HCT116 (cell line): ENCODE data around the gene ERBB4. TPM values are rescaled to one million over a fixed set of nuclear protein-coding genes. Genes with fewer than 3 reads are reported as not detected.

Experiments used
- ATAC-seq: fragments of 200-7000 bp; cut with Tn5 transposase; 2 replicates; pipeline ENCODE4 v1.9.1; 2020; ENCODE audit warnings: mild to moderate bottlenecking, moderate library complexity
- BruUV-seq: library from RNA; stranded (reverse); fragments of 400-500 nt; replicated peaks from 2 replicates; lab custom pipeline; 2021; lab: Mats Ljungman, UMichigan
- CTCF ChIA-PET: fragments of 300-600 bp; sonication (Branson Sonifier 250); formaldehyde crosslinking; loops from one replicate; lab custom pipeline; 2021; ENCODE audit warnings: antibody characterized with exemption; lab: Charles Lee
- POLR2A ChIA-PET: fragments of 300-600, 350-600 bp; sonication (Branson Sonifier 250); formaldehyde crosslinking; loops from one replicate; lab custom pipeline; 2021; ENCODE audit warnings: antibody characterized with exemption; lab: Charles Lee
- RAD21 ChIA-PET, 2 experiments: fragments of 300-600 bp; sonication (Branson Sonifier 250); formaldehyde crosslinking; loops; one replicate each; lab custom pipeline; 2023; ENCODE audit warnings: low total read pairs in 2 of 2; ENCODE audit not compliant: uncharacterized antibody in 2 of 2, unreplicated experiment in 2 of 2, low non-redundant PET in 1 of 2; lab: Charles Lee
- DNase-seq: peaks from one replicate; pipeline ENCODE4 v3.0.0-alpha.2; 2010; ENCODE audit warnings: low read depth, low spot score
- H2AFZ ChIP-seq: fragments of 200-600 bp; shearing (Covaris generic), sonication (generic); 2 replicates; pipeline ENCODE4 v1.6.1; 2017; ENCODE audit warnings: low read depth, mixed run types, mixed read lengths, antibody characterized with exemption, low read length; ENCODE audit not compliant: poor library complexity, severe bottlenecking
- H3K27ac ChIP-seq: 2 replicates; pipeline ENCODE4 v1.5.1; 2012; ENCODE audit warnings: low read depth, low read length
- H3K27me3 ChIP-seq: fragments of 200-600 bp; sonication (generic); 2 replicates; pipeline ENCODE4 v1.6.1; 2016; ENCODE audit warnings: mixed run types, low read length, mixed read lengths; ENCODE audit not compliant: insufficient read depth
- H3K36me3 ChIP-seq, 2 experiments: fragments of 200-500 bp in 1 of 2; fragments of 200-600 bp in 1 of 2; sonication (Bioruptor generic) in 1 of 2; sonication (generic) in 1 of 2; 2 replicates each; pipeline versions ENCODE4 v1.5.1 to v1.6.1; 2014 to 2016; ENCODE audit warnings: low read length in 2 of 2, inconsistent platforms in 1 of 2, mixed read lengths in 1 of 2, mixed run types in 1 of 2; ENCODE audit not compliant: insufficient read depth in 2 of 2, control insufficient read depth in 1 of 2
- H3K4me1 ChIP-seq, 2 experiments: fragments of 200-600 bp in 1 of 2; sonication (generic) in 1 of 2; 2 replicates each; pipeline versions ENCODE4 v1.5.1 to v1.6.1; 2012 to 2017; ENCODE audit warnings: low read length in 2 of 2, inconsistent platforms in 1 of 2, mild to moderate bottlenecking in 1 of 2, mixed read lengths in 1 of 2, mixed run types in 1 of 2, moderate library complexity in 1 of 2; ENCODE audit not compliant: insufficient read depth in 2 of 2, control insufficient read depth in 1 of 2
- H3K4me2 ChIP-seq: fragments of 200-600 bp; sonication (generic); 2 replicates; pipeline ENCODE4 v1.6.1; 2017; ENCODE audit warnings: mixed run types, low read length, mixed read lengths
- H3K4me3 ChIP-seq, 2 experiments: fragments of 200-600 bp in 1 of 2; sonication (generic) in 1 of 2; replicated peaks in 1 of 2; 2 replicates each; pipeline ENCODE4 v1.5.1; 2011 to 2016; ENCODE audit warnings: low read length in 2 of 2, control low read depth in 1 of 2, low read depth in 1 of 2, mild to moderate bottlenecking in 1 of 2, mixed read lengths in 1 of 2, mixed run types in 1 of 2
- H3K79me2 ChIP-seq: fragments of 200-600 bp; sonication (generic); 2 replicates; pipeline ENCODE4 v1.6.1; 2017; ENCODE audit warnings: mild to moderate bottlenecking, mixed run types, low read length, moderate library complexity, mixed read lengths; ENCODE audit not compliant: insufficient read depth
- H3K9ac ChIP-seq: fragments of 200-600 bp; sonication (generic); 2 replicates; pipeline ENCODE4 v1.6.1; 2016; ENCODE audit warnings: low read length, mixed read lengths
- H3K9me2 ChIP-seq: fragments of 200-600 bp; sonication (generic), shearing (Covaris generic); 2 replicates; pipeline ENCODE4 v1.6.1; 2017; ENCODE audit warnings: mixed run types, mild to moderate bottlenecking, moderate library complexity; ENCODE audit not compliant: insufficient read depth
- H3K9me3 ChIP-seq, 2 experiments: fragments of 200-500 bp in 1 of 2; fragments of 200-600 bp in 1 of 2; sonication (Bioruptor generic) in 1 of 2; sonication (generic) in 1 of 2; 2 replicates each; pipeline ENCODE4 v1.6.1; 2014 to 2017; ENCODE audit warnings: low read length in 2 of 2, mixed read lengths in 2 of 2, inconsistent platforms in 1 of 2, low read depth in 1 of 2, mild to moderate bottlenecking in 1 of 2, mixed run types in 1 of 2, moderate library complexity in 1 of 2; ENCODE audit not compliant: control insufficient read depth in 1 of 2, insufficient read depth in 1 of 2
- H4K20me1 ChIP-seq: fragments of 200-600 bp; sonication (generic), shearing (Covaris generic); 2 replicates; pipeline ENCODE4 v1.6.1; 2017; ENCODE audit warnings: mixed run types, mild to moderate bottlenecking, moderate library complexity; ENCODE audit not compliant: insufficient read depth
- ATF3 ChIP-seq: IDR thresholded peaks from 2 replicates; pipeline ENCODE4 v1.6.1; 2012
- CBX3 ChIP-seq: IDR thresholded peaks from 2 replicates; pipeline ENCODE4 v1.6.1; 2012; ENCODE audit warnings: low read depth
- CEBPB ChIP-seq: IDR thresholded peaks from 2 replicates; pipeline ENCODE4 v1.6.1; 2012; ENCODE audit warnings: low read depth
- CTCF ChIP-seq, 3 experiments: fragments of 200-600 bp in 1 of 3; sonication (generic) in 1 of 3; IDR thresholded peaks in 2 of 3; conservative IDR thresholded peaks in 1 of 3; 2 replicates each; pipeline ENCODE4 v1.5.1; 2012 to 2017; ENCODE audit warnings: low read depth in 2 of 3, low read length in 2 of 3, antibody characterized with exemption in 1 of 3, borderline replicate concordance in 1 of 3, control low read depth in 1 of 3, mild to moderate bottlenecking in 1 of 3, mixed read lengths in 1 of 3, mixed run types in 1 of 3, moderate library complexity in 1 of 3; ENCODE audit not compliant: insufficient read depth in 1 of 3
- EGR1 ChIP-seq: IDR thresholded peaks from 2 replicates; pipeline ENCODE4 v1.6.1; 2012; ENCODE audit warnings: low read depth
- ELF1 ChIP-seq: IDR thresholded peaks from 2 replicates; pipeline ENCODE4 v1.6.1; 2012; ENCODE audit warnings: low read depth, borderline replicate concordance
- EZH2phosphoT487 ChIP-seq: fragments of 200-600 bp; IDR thresholded peaks from 2 replicates; pipeline ENCODE4 v1.6.1; 2018; ENCODE audit warnings: antibody characterized with exemption, borderline replicate concordance
- FOSL1 ChIP-seq: IDR thresholded peaks from 2 replicates; pipeline ENCODE4 v1.6.1; 2012; ENCODE audit warnings: low read depth
- JUND ChIP-seq: IDR thresholded peaks from 2 replicates; pipeline ENCODE4 v1.6.1; 2012
- POLR2A ChIP-seq: IDR thresholded peaks from 2 replicates; pipeline ENCODE4 v1.7.0; 2011; ENCODE audit warnings: borderline replicate concordance; ENCODE audit not compliant: insufficient read depth, insufficient read length; ENCODE audit errors: extremely low read depth
- POLR2AphosphoS5 ChIP-seq: IDR thresholded peaks from 2 replicates; pipeline ENCODE4 v1.6.1; 2011; ENCODE audit warnings: mild to moderate bottlenecking, low read depth, low read length, moderate library complexity
- RAD21 ChIP-seq: IDR thresholded peaks from 2 replicates; pipeline ENCODE4 v1.6.1; 2012; ENCODE audit warnings: low read depth, mild to moderate bottlenecking
- SIN3A ChIP-seq: IDR thresholded peaks from 2 replicates; pipeline ENCODE4 v1.6.1; 2012; ENCODE audit warnings: low read depth
- SRF ChIP-seq: IDR thresholded peaks from 2 replicates; pipeline ENCODE4 v1.6.1; 2012; ENCODE audit warnings: low read depth
- YY1 ChIP-seq: IDR thresholded peaks from 2 replicates; pipeline ENCODE4 v1.6.1; 2011; ENCODE audit warnings: low read length, low read depth, moderate library complexity, mild to moderate bottlenecking; ENCODE audit not compliant: insufficient replicate concordance; ENCODE audit errors: extremely low read depth
- ZBTB33 ChIP-seq: IDR thresholded peaks from 2 replicates; pipeline ENCODE4 v1.6.1; 2011; ENCODE audit warnings: mild to moderate bottlenecking, low read length, moderate library complexity; ENCODE audit not compliant: insufficient replicate concordance; ENCODE audit errors: extremely low read depth
- ZFX ChIP-seq: fragments of 450-650 bp; IDR thresholded peaks from 2 replicates; pipeline ENCODE4 v1.6.1; 2017
- ZNF274 ChIP-seq: fragments of 200-500 bp; sonication (Bioruptor generic); IDR thresholded peaks from 2 replicates; pipeline ENCODE4 v1.6.1; 2014; ENCODE audit warnings: mild to moderate bottlenecking, low read depth, low read length, inconsistent platforms
- intact Hi-C: fragments of 100-400 bp; cut with micrococcal nuclease; formaldehyde crosslinking; loops from 2 replicates; pipeline ENCODE4 v1.10.0; 2022
- total RNA-seq: library from RNA; stranded (reverse); gene quantifications from one replicate; pipeline ENCODE4 v1.2.1, GENCODE V29; 2021; ENCODE audit not compliant: unreplicated experiment
- TF ChIP-seq, protein P1 (sequence below): IDR thresholded peaks from 2 replicates; pipeline ENCODE4 v1.6.1; 2012

The ERBB4 gene
- total RNA-seq, 1 experiment from 2014 or later = 0.10 TPM

DNA sequence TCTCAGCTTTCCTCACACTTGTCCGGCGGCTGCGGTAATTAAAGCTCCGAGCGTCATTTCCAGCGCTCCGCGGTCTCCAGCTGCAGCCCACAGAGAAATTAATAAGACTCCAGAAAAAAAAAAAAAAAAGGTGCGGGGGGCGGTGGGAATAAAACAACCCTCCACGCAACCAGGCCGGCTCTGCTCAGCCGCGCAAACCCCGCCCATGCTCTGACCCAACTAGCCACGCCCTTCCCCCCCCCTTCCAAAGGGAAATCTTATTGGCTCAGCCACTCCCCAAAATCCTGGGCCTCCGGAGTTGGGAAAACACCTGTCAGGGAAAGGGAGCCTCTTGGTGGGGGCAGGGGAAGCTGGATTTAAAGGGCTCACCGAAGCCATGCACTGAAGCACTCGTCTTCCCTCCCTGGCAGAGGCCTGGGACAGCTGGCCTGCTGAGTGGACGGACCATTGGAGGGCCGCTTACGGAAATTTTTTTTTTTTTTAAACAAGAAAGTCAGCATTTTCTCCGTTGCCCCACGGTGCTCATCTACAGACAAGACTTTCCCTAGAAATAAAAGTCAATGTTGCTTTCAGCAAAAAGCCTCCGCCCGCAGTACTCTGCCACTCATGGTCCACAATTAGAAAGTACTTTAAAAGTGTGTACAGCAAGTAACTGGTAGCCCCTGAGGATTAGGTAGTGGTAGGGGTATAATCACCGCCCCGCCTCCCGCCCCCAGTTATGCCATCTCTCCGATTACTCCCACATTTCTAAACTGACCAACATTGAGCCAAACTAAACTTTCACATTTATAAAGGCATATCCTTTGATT is 674 bp upstream of the ERBB4 start:
- no peaks in the 10 kb centered on the region for H3K79me2 ChIP-seq
- H3K27me3 ChIP-seq = no peaks in the 10 kb centered on the region
- no peaks in the 10 kb centered on the region for H3K4me1 ChIP-seq
- TF ChIP-seq ZFX (no peak), SIN3A (no peak), JUND (no peak), CEBPB (no peak), POLR2AphosphoS5 (no peak), CBX3 (no peak), RAD21 (no peak), POLR2A (no peak), ELF1 (no peak), EGR1 (no peak), EZH2phosphoT487 (no peak), ATF3 (no peak), FOSL1 (no peak), YY1 (no peak), ZNF274 (no peak), ZBTB33 (no peak), SRF (no peak), CTCF (IDR thresholded peaks at IDR 0.05 in 2 of 3, conservative IDR thresholded peaks at IDR 0.05 in 1 of 3; ENCODE audit: borderline replicate concordance in 1 of 3, insufficient read depth in 1 of 3, low read depth in 2 of 3, low read length in 2 of 3) (no peak)
- TF ChIP-seq, protein P1, sequence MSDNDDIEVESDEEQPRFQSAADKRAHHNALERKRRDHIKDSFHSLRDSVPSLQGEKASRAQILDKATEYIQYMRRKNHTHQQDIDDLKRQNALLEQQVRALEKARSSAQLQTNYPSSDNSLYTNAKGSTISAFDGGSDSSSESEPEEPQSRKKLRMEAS = no peak
- ChIA-PET POLR2A (no interaction called here), CTCF (no interaction called here), RAD21 (no interaction called here)
- no TSS peak for BruUV-seq
- no peak overlapping the region for H2AFZ ChIP-seq
- no peak overlapping the region for H3K9ac ChIP-seq
- DNase-seq (no peak), ATAC-seq (no peak; the same call in 1 of the 2 replicates)
- H3K9me2 ChIP-seq = no peaks in the 10 kb centered on the region
- no peaks in the 10 kb centered on the region for H4K20me1 ChIP-seq
- peak overlapping the region; percentile 14; the same call in 1 of the 2 replicates for H3K4me2 ChIP-seq
- intact Hi-C loops = no loop called here
- no peaks in the 10 kb centered on the region for H3K9me3 ChIP-seq
- H3K4me3 ChIP-seq = no peak overlapping the region
- H3K36me3 ChIP-seq = no peaks in the 10 kb centered on the region
- no peak overlapping the region for H3K27ac ChIP-seq
